HG03571 (cell line): ENCODE measurements around the gene SMTN.
"Not testable (repeated sequence)": the region's sequence is repeated elsewhere in the genome, so short reads cannot be mapped to it uniquely, and the experiment has no call there.

Experiments used
- ATAC-seq: cut with Tn5 transposase; IDR thresholded peaks from one replicate; pipeline ENCODE4 v1.9.1; 2021; ENCODE audit not compliant: unreplicated experiment

The SMTN gene

GRCh38 chr22:31080848-31081649 is at the start of gene SMTN:
Gene SMTN, plus strand, starts transcription at chr22:31081318. Its CDS starts 1,941 bp downstream, at chr22:31083259.
- peak; percentile 45 for ATAC-seq

GRCh38 chr22:31036671-31037550 is 44.2 kb upstream of the SMTN start:
- ATAC-seq: no peak

GRCh38 chr22:31038686-31039085 is 42.4 kb upstream of the SMTN start:
- no peak for ATAC-seq

GRCh38 chr22:31039393-31039792 is 41.7 kb upstream of the SMTN start:
- ATAC-seq: no peak

GRCh38 chr22:31040542-31041398 is 40.3 kb upstream of the SMTN start:
- no peak for ATAC-seq

- ATAC-seq: no peak
Observed at GRCh38 chr22:31044262-31044861, 36.8 kb upstream of the SMTN start.

- ATAC-seq: no peak
Observed at GRCh38 chr22:31045900-31046538, 35.1 kb upstream of the SMTN start.

GRCh38 chr22:31046539-31047226 is 34.4 kb upstream of the SMTN start:
- no peak for ATAC-seq

GRCh38 chr22:31048570-31048969 is 32.5 kb upstream of the SMTN start:
- no peak for ATAC-seq

GRCh38 chr22:31049815-31050420 is 31.2 kb upstream of the SMTN start:
- no peak for ATAC-seq

GRCh38 chr22:31055117-31055634 is 25.9 kb upstream of the SMTN start:
- no peak for ATAC-seq

- no peak for ATAC-seq
Observed at GRCh38 chr22:31055635-31056159, 25.4 kb upstream of the SMTN start.

GRCh38 chr22:31056986-31057599 is 24.0 kb upstream of the SMTN start:
- no peak for ATAC-seq

GRCh38 chr22:31059663-31060062 is 21.5 kb upstream of the SMTN start:
- ATAC-seq: not testable (repeated sequence)

GRCh38 chr22:31062566-31063230 is 18.4 kb upstream of the SMTN start:
- ATAC-seq: no peak

GRCh38 chr22:31064369-31064768 is 16.7 kb upstream of the SMTN start:
- no peak for ATAC-seq

GRCh38 chr22:31068970-31069369 is 12.1 kb upstream of the SMTN start:
- ATAC-seq: no peak
